ENCODE results near the gene SHC4.

DNA sequence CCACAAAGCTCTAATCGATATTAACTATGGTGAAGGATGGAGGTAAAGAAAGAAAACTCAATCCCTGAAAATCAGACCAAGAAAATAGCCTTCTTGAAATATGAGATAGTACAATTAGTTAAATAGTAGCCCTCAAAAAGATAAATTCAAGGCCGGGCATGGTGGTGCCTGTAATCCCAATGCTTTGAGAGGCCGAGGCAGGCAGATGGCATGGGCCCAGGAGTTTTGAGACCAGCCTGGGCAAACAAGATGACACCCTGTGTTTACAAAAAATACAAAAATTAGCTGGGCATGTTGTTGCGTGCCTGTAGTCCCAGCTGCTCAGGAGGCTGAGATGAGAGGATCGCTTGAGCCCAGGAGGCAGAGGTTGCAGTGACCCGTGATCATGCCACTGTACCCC, 121.2 kb downstream of the SHC4 start:
- TF ChIP-seq, protein P1, sequence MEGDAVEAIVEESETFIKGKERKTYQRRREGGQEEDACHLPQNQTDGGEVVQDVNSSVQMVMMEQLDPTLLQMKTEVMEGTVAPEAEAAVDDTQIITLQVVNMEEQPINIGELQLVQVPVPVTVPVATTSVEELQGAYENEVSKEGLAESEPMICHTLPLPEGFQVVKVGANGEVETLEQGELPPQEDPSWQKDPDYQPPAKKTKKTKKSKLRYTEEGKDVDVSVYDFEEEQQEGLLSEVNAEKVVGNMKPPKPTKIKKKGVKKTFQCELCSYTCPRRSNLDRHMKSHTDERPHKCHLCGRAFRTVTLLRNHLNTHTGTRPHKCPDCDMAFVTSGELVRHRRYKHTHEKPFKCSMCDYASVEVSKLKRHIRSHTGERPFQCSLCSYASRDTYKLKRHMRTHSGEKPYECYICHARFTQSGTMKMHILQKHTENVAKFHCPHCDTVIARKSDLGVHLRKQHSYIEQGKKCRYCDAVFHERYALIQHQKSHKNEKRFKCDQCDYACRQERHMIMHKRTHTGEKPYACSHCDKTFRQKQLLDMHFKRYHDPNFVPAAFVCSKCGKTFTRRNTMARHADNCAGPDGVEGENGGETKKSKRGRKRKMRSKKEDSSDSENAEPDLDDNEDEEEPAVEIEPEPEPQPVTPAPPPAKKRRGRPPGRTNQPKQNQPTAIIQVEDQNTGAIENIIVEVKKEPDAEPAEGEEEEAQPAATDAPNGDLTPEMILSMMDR (IDR thresholded peaks at IDR 0.05; ENCODE audit: insufficient read depth, low read length) = no peak
- TF ChIP-seq GABPA (IDR thresholded peaks at IDR 0.05; ENCODE audit: low read depth) = no peak
